Erythroblast (primary cell): Measurements from ENCODE around the gene ANKS3.

Experiments
- GATA1 ChIP-seq: IDR thresholded peaks from 2 replicates; pipeline ENCODE4 v1.6.1; 2011; ENCODE audit warnings: low read depth, mild to moderate bottlenecking, control low read depth, low read length, moderate library complexity
- POLR2A ChIP-seq: IDR thresholded peaks from 2 replicates; pipeline ENCODE4 v1.6.1; 2011; ENCODE audit warnings: mild to moderate bottlenecking, low read length

DNA sequence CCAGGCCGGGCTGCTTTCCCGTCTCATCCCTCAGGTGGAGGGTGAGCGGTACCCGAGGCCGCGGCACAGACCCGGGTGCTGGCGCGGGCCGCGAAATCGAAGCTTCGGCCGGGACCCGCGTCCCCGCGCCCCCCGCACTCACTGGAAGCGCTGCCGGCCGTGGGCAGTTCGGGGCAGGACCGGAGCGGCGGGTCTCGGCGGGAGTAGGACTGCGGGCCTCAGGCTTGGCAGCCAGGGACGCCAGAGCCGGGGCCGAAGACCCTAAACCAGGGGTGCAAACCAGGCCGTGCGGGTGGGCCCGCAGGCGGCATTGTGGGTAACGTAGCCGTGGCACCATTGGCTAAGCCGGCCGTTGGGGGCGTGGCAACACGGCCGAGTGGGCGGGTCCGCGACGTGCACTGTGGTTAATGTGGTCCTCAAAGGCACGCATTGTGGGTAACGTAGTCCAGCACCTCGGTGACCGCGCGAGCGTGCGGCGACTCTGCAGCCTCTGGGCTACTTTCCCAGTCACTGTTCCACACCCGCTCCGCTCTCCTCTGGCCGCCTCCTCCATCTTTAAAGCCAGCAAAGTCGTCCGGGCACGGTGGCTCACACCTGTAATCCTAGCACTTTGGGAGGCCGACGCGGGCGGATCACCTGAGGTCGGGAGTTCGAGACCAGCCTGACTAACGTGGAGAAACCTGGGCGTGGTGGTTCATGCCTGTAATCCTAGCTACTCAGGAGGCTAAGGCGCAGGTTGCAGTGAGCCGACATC is 33.0 kb upstream of the ANKS3 start, which contains the start of gene ZNF500:
- TF ChIP-seq POLR2A (peak; percentile 66), GATA1 (no peak)
